HepG2 (cell line): ENCODE measurements around the gene RANBP3L. TPM values are rescaled to one million over a fixed set of nuclear protein-coding genes. Genes with fewer than 3 reads are reported as not detected.

Experiments
- AHR ChIP-seq: IDR thresholded peaks from 2 replicates; pipeline ENCODE4 v1.6.1; 2018; ENCODE audit warnings: missing genetic modification reagents, missing compliant biosample characterization
- CEBPB ChIP-seq: IDR thresholded peaks from 2 replicates; pipeline ENCODE4 v1.6.1; 2011; ENCODE audit warnings: low read depth, low read length, improper control_type of control experiment, borderline replicate concordance
- DBP ChIP-seq: sonication (generic); formaldehyde crosslinking; IDR thresholded peaks from 2 replicates; pipeline ENCODE4 v1.4.0; 2020; ENCODE audit warnings: missing genetic modification reagents; ENCODE audit errors: not compliant biosample characterization
- GATA4 ChIP-seq: sonication (generic); IDR thresholded peaks from 2 replicates; pipeline ENCODE4 v1.6.1; 2016; ENCODE audit warnings: antibody characterized with exemption, low read depth, borderline replicate concordance
- IKZF5 ChIP-seq: IDR thresholded peaks from 2 replicates; pipeline ENCODE4 v1.6.1; 2018; ENCODE audit warnings: missing genetic modification reagents, mild to moderate bottlenecking, missing compliant biosample characterization
- KMT2A ChIP-seq: sonication (generic); formaldehyde crosslinking; IDR thresholded peaks from 2 replicates; pipeline ENCODE4 v1.4.0; 2020; ENCODE audit warnings: missing genetic modification reagents
- RFXAP ChIP-seq: sonication (generic); formaldehyde crosslinking; IDR thresholded peaks from 2 replicates; pipeline ENCODE4 v1.4.0; 2020; ENCODE audit warnings: missing genetic modification reagents, borderline replicate concordance
- THAP8 ChIP-seq: sonication (generic); formaldehyde crosslinking; IDR thresholded peaks from 2 replicates; pipeline ENCODE4 v1.5.1; 2020; ENCODE audit warnings: missing genetic modification reagents, mild to moderate bottlenecking, borderline replicate concordance
- THYN1 ChIP-seq: sonication (generic); formaldehyde crosslinking; IDR thresholded peaks from 2 replicates; pipeline ENCODE4 v1.8.1; 2023; ENCODE audit warnings: low read depth, mild to moderate bottlenecking, moderate library complexity, missing genetic modification reagents, borderline replicate concordance
- TOPORS ChIP-seq: sonication (generic); formaldehyde crosslinking; IDR thresholded peaks from 2 replicates; pipeline ENCODE4 v1.8.0; 2023; ENCODE audit warnings: mild to moderate bottlenecking, missing genetic modification reagents
- U2AF1 ChIP-seq: fragments of 200-400 bp; formaldehyde crosslinking; optimal IDR thresholded peaks from 2 replicates; pipeline ENCODE3; 2017; ENCODE audit warnings: mild to moderate bottlenecking, low read depth, low read length
- ZBTB42 ChIP-seq: sonication (generic); formaldehyde crosslinking; IDR thresholded peaks from 2 replicates; pipeline ENCODE4 v1.5.0; 2020; ENCODE audit warnings: mild to moderate bottlenecking, missing genetic modification reagents
- ZNF10 ChIP-seq: sonication (generic); formaldehyde crosslinking; IDR thresholded peaks from 2 replicates; pipeline ENCODE4 v1.4.0; 2020; ENCODE audit warnings: mild to moderate bottlenecking, low read depth, missing genetic modification reagents, borderline replicate concordance
- ZNF18 ChIP-seq: sonication (generic); formaldehyde crosslinking; IDR thresholded peaks from 2 replicates; pipeline ENCODE4 v1.8.0; 2022; ENCODE audit warnings: mild to moderate bottlenecking, missing genetic modification reagents; ENCODE audit not compliant: insufficient replicate concordance
- ZNF607 ChIP-seq: sonication (generic); formaldehyde crosslinking; IDR thresholded peaks from 2 replicates; pipeline ENCODE4 v1.5.1; 2020; ENCODE audit warnings: missing genetic modification reagents, mild to moderate bottlenecking, borderline replicate concordance
- ZNF710 ChIP-seq: sonication (generic); formaldehyde crosslinking; IDR thresholded peaks from 2 replicates; pipeline ENCODE4 v1.5.0; 2020; ENCODE audit warnings: mild to moderate bottlenecking, missing genetic modification reagents, borderline replicate concordance
- polyA plus RNA-seq, 8 experiments: library from polyadenylated mRNA; depleted of rRNA in 3 of 8; stranded (reverse) in 7 of 8; unstranded in 1 of 8; fragments of >200 nt; fragmentation: Illumina TruSeq in 4 of 8; extraction: Trizol in 4 of 8; gene quantifications; 2 replicates each; pipeline versions ENCODE4 v1.2.1 to v1.2.3, GENCODE V29; 2011 to 2016; ENCODE audit warnings: low read depth in 4 of 8, missing spikeins in 1 of 8, mixed read lengths in 1 of 8; ENCODE audit not compliant: insufficient read depth in 1 of 8
- total RNA-seq, 5 experiments: library from RNA; depleted of rRNA; stranded (reverse); fragments of >200 nt; fragmentation: Illumina TruSeq; extraction: Trizol; gene quantifications; 2 replicates each; pipeline ENCODE4 v1.2.3, GENCODE V29; 2016; ENCODE audit warnings: low read depth in 1 of 5

The RANBP3L gene
- total and polyA plus RNA-seq, 2 of the 13 experiments (the other 11 are each of a cell fraction or from before 2014, with no cell fraction given) = 0.09 TPM; not detected in 1

GRCh38 chr5:36241631-36242533 lies 59.8 kb downstream of the RANBP3L start, which contains the start of gene NADK2 (continued):
- TF ChIP-seq ZNF710 (CRISPR knock-in tag) = peak; percentile 52; the same call in 1 of the 2 replicates
- no peak for TF ChIP-seq GATA4
- peak; percentile 67 for TF ChIP-seq ZNF18 (CRISPR knock-in tag)
- no peak for TF ChIP-seq DBP (CRISPR knock-in tag)
- TF ChIP-seq IKZF5 (CRISPR knock-in tag) = peak; percentile 90
- no peak for TF ChIP-seq KMT2A (CRISPR knock-in tag)
- TF ChIP-seq TOPORS = peak; percentile 73; the same call in 1 of the 2 replicates
- no peak for TF ChIP-seq U2AF1
- peak; percentile 86 for TF ChIP-seq RFXAP (CRISPR knock-in tag)
- peak; percentile 85 for TF ChIP-seq ZNF607 (CRISPR knock-in tag)
- TF ChIP-seq AHR (CRISPR knock-in tag) = no peak; the same call in 1 of the 2 replicates
- no peak for TF ChIP-seq ZNF10 (CRISPR knock-in tag)
- TF ChIP-seq THYN1 (CRISPR knock-in tag) = no peak
- peak; percentile 65 for TF ChIP-seq CEBPB
- TF ChIP-seq ZBTB42 (CRISPR knock-in tag) = no peak
- TF ChIP-seq THAP8 = peak; percentile 60
